ENCODE data around the gene CFAP74. TPM values are rescaled to one million over a fixed set of nuclear protein-coding genes. Genes with fewer than 3 reads are reported as not detected.

Gene CFAP74
- total and polyA plus RNA-seq, 9 of the 15 experiments (the other 6 are each of a cell fraction or from before 2014, with no cell fraction given) = 0.03 to 0.15 (median 0.05) TPM; not detected in 6

DNA sequence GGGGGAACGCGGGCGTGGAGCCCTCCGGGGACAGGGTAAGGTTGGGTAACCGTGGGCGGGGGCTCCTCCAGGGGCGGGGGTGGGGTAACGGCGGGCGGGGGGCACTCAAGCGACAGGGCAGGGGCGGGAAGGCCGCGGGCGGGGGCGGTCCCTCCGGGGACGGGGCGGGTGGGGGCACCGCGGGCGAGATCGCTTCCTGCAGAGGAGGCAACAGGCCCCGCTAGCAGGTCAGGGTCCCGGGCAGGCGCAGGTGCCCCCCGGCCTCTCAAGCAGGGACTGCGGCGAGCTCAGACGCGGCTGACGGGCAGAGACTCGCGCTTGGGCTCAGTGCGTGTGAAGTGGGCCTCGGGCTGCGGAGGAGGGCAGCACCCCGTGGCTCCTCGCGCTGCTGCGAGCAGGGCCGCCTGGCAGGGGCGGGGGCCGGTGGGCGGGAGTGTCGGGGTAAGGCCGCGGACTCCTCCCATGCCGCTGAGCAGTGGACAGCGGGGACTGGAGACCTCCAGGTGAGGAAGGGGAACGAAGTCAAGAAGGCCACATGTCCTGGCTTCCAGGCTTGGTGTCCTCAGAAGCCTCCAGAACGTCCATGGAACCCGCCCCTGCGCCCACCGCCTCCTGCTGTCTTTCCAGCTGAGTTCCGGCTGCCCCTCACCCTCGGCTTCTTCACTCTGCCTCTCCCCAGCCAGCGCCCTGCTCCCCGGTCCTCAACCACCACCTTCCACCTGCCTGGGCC, 112.1 kb downstream of the CFAP74 start (continued):
- TF ChIP-seq, protein P1, sequence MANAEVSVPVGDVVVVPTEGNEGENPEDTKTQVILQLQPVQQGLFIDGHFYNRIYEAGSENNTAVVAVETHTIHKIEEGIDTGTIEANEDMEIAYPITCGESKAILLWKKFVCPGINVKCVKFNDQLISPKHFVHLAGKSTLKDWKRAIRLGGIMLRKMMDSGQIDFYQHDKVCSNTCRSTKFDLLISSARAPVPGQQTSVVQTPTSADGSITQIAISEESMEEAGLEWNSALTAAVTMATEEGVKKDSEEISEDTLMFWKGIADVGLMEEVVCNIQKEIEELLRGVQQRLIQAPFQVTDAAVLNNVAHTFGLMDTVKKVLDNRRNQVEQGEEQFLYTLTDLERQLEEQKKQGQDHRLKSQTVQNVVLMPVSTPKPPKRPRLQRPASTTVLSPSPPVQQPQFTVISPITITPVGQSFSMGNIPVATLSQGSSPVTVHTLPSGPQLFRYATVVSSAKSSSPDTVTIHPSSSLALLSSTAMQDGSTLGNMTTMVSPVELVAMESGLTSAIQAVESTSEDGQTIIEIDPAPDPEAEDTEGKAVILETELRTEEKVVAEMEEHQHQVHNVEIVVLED (CRISPR knock-in tag; IDR thresholded peaks at IDR 0.05) = no peak
- TF ChIP-seq HCFC1 (IDR thresholded peaks at IDR 0.05; ENCODE audit: low read depth, low read length) = no peak
- TF ChIP-seq KLF6 (CRISPR knock-in tag; IDR thresholded peaks at IDR 0.05; ENCODE audit: borderline replicate concordance) = no peak
- TF ChIP-seq ETV1 (tag; conservative IDR thresholded peaks at IDR 0.05; ENCODE audit: low read depth) = 0 out of 2 replicates have a peak, but pooled peaks have one; percentile 13
- TF ChIP-seq FOXJ3 (CRISPR knock-in tag; IDR thresholded peaks at IDR 0.05) = no peak
- no peak for TF ChIP-seq HDAC3 (IDR thresholded peaks at IDR 0.05; ENCODE audit: borderline replicate concordance, partially characterized antibody)
- TF ChIP-seq NR1H2 (CRISPR knock-in tag; IDR thresholded peaks at IDR 0.05) = no peak
- TF ChIP-seq, protein P2, sequence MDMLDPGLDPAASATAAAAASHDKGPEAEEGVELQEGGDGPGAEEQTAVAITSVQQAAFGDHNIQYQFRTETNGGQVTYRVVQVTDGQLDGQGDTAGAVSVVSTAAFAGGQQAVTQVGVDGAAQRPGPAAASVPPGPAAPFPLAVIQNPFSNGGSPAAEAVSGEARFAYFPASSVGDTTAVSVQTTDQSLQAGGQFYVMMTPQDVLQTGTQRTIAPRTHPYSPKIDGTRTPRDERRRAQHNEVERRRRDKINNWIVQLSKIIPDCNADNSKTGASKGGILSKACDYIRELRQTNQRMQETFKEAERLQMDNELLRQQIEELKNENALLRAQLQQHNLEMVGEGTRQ (CRISPR knock-in tag; IDR thresholded peaks at IDR 0.05) = no peak
- peak; percentile 74 for TF ChIP-seq MAX (CRISPR knock-in tag; IDR thresholded peaks at IDR 0.05)
- TF ChIP-seq CBX3 (IDR thresholded peaks at IDR 0.05; ENCODE audit: borderline replicate concordance in 1 of 2, low read length in 2 of 2) = no peak; a peak in 1 of 3 replicates
- TF ChIP-seq, protein P3, sequence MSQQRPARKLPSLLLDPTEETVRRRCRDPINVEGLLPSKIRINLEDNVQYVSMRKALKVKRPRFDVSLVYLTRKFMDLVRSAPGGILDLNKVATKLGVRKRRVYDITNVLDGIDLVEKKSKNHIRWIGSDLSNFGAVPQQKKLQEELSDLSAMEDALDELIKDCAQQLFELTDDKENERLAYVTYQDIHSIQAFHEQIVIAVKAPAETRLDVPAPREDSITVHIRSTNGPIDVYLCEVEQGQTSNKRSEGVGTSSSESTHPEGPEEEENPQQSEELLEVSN (IDR thresholded peaks at IDR 0.05; ENCODE audit: borderline replicate concordance in 1 of 2, extremely low read depth in 1 of 2, insufficient read depth in 1 of 2, insufficient read length in 1 of 2, low read depth in 1 of 2, low read length in 1 of 2, poor library complexity in 1 of 2, severe bottlenecking in 1 of 2) = peak; percentile 52 to 72
